Measurements from ENCODE around the gene WNT8A.
A peak's percentile ranks its signal among the peaks of the same experiment; 100 is the strongest.

Gene WNT8A

DNA sequence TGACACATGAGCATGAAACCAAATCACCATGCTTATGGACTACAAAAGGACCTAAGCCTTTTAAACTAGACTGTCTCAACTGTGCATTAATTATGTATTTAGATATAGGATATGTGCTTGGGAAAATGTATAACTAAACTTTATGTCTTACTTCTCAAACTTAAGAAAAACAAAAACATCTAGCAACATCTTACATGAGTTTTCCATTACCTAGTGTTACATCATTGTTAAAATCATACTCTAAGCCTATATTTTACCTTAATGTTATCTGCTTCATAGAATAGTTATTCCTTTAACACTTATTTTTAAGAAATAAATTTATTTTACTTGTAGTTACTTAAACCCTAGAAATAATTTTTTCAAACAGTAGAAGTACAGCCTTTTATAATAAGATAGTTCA is 31.4 kb downstream of the WNT8A start:
- H3K27me3 ChIP-seq (ENCODE audit: low read depth, low read length), result peaks cover 17% of the 10 kb centered on the region

DNA sequence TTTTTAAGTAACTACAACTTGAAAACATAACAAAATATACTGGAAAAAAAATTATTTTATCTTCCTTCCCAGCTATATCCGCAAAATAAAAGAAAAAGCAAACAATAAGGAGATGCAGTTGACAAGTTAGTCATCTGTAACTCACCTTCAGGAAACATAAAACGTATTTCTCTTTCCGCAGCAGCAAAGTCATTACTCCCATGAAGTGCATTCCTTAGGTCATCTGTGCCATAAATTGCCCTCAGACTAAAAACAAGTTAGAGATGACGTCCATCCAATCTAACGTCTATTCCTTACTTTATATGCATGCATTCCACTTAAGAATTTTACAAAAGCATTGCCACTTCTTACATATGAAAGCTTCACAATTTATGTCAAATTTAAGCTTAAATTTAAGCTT is 44.5 kb downstream of the WNT8A start:
- Histone ChIP-seq H3K27ac (ENCODE audit: low read length) (no peak overlapping the region), H3K4me1 (ENCODE audit: low read length) (peaks cover 5% of the 10 kb centered on the region), H3K27me3 (ENCODE audit: low read depth, low read length) (no peaks in the 10 kb centered on the region), H3K9me3 (ENCODE audit: insufficient read depth, low read length) (no peaks in the 10 kb centered on the region), H3K36me3 (replicated peaks; ENCODE audit: low read depth, low read length) (no peaks in the 10 kb centered on the region), H3K4me3 (ENCODE audit: low read length) (no peak overlapping the region), H4K20me1 (ENCODE audit: insufficient read depth, low read length) (no peaks in the 10 kb centered on the region), H2AFZ (ENCODE audit: low read depth, low read length) (no peak overlapping the region), H3K79me2 (ENCODE audit: low read length) (no peaks in the 10 kb centered on the region), H3K9ac (ENCODE audit: low read length) (no peak overlapping the region), H3K4me2 (ENCODE audit: low read length) (no peak overlapping the region)
- no peak for TF ChIP-seq EZH2phosphoT487 (IDR thresholded peaks at IDR 0.05; ENCODE audit: low read depth)
- TF ChIP-seq, protein P1, sequence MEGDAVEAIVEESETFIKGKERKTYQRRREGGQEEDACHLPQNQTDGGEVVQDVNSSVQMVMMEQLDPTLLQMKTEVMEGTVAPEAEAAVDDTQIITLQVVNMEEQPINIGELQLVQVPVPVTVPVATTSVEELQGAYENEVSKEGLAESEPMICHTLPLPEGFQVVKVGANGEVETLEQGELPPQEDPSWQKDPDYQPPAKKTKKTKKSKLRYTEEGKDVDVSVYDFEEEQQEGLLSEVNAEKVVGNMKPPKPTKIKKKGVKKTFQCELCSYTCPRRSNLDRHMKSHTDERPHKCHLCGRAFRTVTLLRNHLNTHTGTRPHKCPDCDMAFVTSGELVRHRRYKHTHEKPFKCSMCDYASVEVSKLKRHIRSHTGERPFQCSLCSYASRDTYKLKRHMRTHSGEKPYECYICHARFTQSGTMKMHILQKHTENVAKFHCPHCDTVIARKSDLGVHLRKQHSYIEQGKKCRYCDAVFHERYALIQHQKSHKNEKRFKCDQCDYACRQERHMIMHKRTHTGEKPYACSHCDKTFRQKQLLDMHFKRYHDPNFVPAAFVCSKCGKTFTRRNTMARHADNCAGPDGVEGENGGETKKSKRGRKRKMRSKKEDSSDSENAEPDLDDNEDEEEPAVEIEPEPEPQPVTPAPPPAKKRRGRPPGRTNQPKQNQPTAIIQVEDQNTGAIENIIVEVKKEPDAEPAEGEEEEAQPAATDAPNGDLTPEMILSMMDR (IDR thresholded peaks at IDR 0.05; ENCODE audit: low read depth, low read length), result no peak

More for the DNA sequence above, 31.4 kb downstream of the WNT8A start:
- H3K79me2 ChIP-seq (ENCODE audit: low read length), result no peaks in the 10 kb centered on the region
- no peaks in the 10 kb centered on the region for H4K20me1 ChIP-seq (ENCODE audit: insufficient read depth, low read length)
- H3K4me3 ChIP-seq (ENCODE audit: low read length), result no peak overlapping the region
- H3K9me3 ChIP-seq (ENCODE audit: insufficient read depth, low read length), result no peaks in the 10 kb centered on the region
- H3K27ac ChIP-seq (ENCODE audit: low read length), result no peak overlapping the region
- no peaks in the 10 kb centered on the region for H3K4me1 ChIP-seq (ENCODE audit: low read length)
- H3K36me3 ChIP-seq (replicated peaks; ENCODE audit: low read depth, low read length), result no peaks in the 10 kb centered on the region
- H2AFZ ChIP-seq (ENCODE audit: low read depth, low read length), result no peak overlapping the region
- no peak for TF ChIP-seq EZH2phosphoT487 (IDR thresholded peaks at IDR 0.05; ENCODE audit: low read depth)
- TF ChIP-seq, protein P1 (IDR thresholded peaks at IDR 0.05; ENCODE audit: low read depth, low read length), result no peak
- H3K9ac ChIP-seq (ENCODE audit: low read length), result no peak overlapping the region
- H3K4me2 ChIP-seq (ENCODE audit: low read length), result no peak overlapping the region

DNA sequence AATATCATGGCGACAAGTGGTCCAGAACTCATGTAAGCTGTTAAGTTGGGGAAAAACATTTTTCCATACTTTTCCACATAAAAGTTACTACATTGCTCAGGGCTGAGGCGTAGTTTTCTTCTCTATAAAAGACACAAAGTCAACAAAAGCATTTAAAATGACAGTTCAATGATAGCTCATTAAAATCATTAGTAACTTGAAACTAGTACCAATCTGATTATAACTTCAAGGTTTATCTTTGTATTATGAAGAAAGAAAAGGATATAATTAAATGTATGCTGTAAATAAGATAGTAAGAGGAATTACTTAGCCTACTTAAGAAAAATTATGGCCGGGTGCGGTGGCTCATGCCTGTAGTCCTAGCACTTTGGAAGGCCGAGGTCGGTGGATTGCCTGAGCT is 45.5 kb downstream of the WNT8A start:
- Histone ChIP-seq H3K4me1 (ENCODE audit: low read length) (peaks cover 5% of the 10 kb centered on the region), H2AFZ (ENCODE audit: low read depth, low read length) (no peak overlapping the region), H4K20me1 (ENCODE audit: insufficient read depth, low read length) (no peaks in the 10 kb centered on the region), H3K27me3 (ENCODE audit: low read depth, low read length) (no peaks in the 10 kb centered on the region), H3K27ac (ENCODE audit: low read length) (no peak overlapping the region), H3K79me2 (ENCODE audit: low read length) (no peaks in the 10 kb centered on the region), H3K4me2 (ENCODE audit: low read length) (no peak overlapping the region), H3K9ac (ENCODE audit: low read length) (no peak overlapping the region), H3K36me3 (replicated peaks; ENCODE audit: low read depth, low read length) (no peaks in the 10 kb centered on the region), H3K9me3 (ENCODE audit: insufficient read depth, low read length) (no peaks in the 10 kb centered on the region), H3K4me3 (ENCODE audit: low read length) (no peak overlapping the region)
- no peak for TF ChIP-seq EZH2phosphoT487 (IDR thresholded peaks at IDR 0.05; ENCODE audit: low read depth)
- TF ChIP-seq, protein P1 (IDR thresholded peaks at IDR 0.05; ENCODE audit: low read depth, low read length), result no peak

DNA sequence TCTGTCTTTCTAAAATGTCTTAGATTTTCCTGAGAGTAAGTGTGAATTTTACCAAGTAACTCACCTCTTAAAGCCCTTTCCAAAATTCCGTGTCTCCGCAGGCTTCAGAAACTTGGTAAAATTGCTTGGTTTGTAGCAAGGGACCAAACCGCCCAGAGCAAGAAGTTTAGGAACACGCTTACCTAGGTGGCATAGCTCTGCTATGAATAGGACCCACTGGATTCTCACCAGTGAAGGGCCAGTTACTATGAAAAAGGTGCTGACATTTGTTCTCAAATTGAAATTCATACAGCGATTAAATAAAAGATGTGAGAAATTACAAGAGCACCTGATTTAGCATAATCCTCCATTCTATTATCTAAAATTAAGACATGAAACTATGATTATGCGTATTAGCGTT is 48.7 kb downstream of the WNT8A start:
- peaks cover 5% of the 10 kb centered on the region for H3K4me1 ChIP-seq (ENCODE audit: low read length)
- H3K79me2 ChIP-seq (ENCODE audit: low read length), result no peaks in the 10 kb centered on the region
- no peaks in the 10 kb centered on the region for H3K36me3 ChIP-seq (replicated peaks; ENCODE audit: low read depth, low read length)
- peak overlapping the region; percentile 76 for H3K4me3 ChIP-seq (ENCODE audit: low read length)
- no peak overlapping the region for H3K27ac ChIP-seq (ENCODE audit: low read length)
- no peak for TF ChIP-seq EZH2phosphoT487 (IDR thresholded peaks at IDR 0.05; ENCODE audit: low read depth)
- TF ChIP-seq, protein P1 (IDR thresholded peaks at IDR 0.05; ENCODE audit: low read depth, low read length), result no peak
- no peaks in the 10 kb centered on the region for H3K27me3 ChIP-seq (ENCODE audit: low read depth, low read length)
- peak overlapping the region; percentile 51 for H3K9ac ChIP-seq (ENCODE audit: low read length)
- H2AFZ ChIP-seq (ENCODE audit: low read depth, low read length), result peak overlapping the region; percentile 69; the same call in 1 of the 2 replicates
- H3K9me3 ChIP-seq (ENCODE audit: insufficient read depth, low read length), result no peaks in the 10 kb centered on the region
- H4K20me1 ChIP-seq (ENCODE audit: insufficient read depth, low read length), result no peaks in the 10 kb centered on the region
- peak overlapping the region; percentile 87 for H3K4me2 ChIP-seq (ENCODE audit: low read length)

Measured in OCI-LY3 (cell line).